ENCODE measurements around the gene EDIL3. TPM values are rescaled to one million over a fixed set of nuclear protein-coding genes. Genes with fewer than 3 reads are reported as not detected.

EDIL3 gene
- total RNA-seq, 6 experiments from 2014 or later: 3.0 to 52.7 (median 47.5) TPM

DNA sequence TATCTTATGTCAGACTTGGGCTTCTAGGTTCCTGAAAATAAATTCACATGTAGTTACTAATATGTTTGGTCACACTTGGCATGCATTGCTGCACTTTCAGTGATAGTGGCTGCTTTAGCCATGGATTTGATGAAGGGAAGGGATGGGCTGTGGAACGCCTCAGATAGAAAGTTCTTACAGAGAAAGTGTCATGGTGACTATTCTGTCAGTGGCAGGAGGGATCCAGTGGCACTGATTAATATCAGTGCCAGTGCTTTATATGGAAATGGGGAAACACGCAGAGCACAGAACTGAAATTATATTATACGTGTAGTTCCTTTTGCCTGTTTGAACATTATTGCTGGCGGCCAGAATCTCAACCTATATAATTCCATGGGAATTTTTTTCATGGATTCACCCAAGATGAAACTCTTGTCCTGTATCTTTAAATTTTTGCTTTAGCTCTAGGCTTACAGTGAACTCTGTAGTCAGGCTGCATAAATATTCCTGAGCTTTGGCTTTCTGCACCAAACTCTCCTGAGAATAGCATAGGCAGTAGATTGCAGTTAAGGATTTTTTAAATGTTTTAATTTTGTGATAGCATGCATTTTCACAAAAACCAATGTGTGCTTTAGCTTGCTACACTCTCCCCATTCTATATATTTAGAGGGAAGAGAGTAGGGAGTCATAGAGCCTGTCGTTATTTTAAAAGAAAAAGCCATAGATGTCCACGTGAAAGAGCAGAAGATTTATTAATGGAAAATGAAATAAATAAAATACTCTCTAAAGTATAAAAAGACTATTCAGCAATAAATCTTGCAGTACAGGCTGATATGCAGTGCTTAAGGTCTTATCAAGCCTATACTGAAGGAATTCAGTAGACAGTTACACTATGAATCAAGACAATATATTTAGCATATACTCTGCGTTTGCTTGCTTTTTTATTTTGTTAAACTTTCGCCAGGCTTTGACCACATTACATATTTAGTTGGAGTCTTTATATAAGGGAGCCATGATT is 98.7 kb downstream of the EDIL3 start:
- Mint-ChIP-seq H3K27me3 (ENCODE audit: insufficient read depth) (no peaks in the 10 kb centered on the region), H3K36me3 (ENCODE audit: low read depth) (peaks cover 4% of the 10 kb centered on the region; the same call in 1 of the 2 replicates), H3K9me3 (peaks cover 33% of the 10 kb centered on the region), H3K27ac (no peak overlapping the region), H3K4me3 (no peak overlapping the region), H3K4me1 (ENCODE audit: low read depth) (peaks cover 33% of the 10 kb centered on the region; the same call in 1 of the 2 replicates)
- no peak for DNase-seq
- TF ChIP-seq, protein P1, sequence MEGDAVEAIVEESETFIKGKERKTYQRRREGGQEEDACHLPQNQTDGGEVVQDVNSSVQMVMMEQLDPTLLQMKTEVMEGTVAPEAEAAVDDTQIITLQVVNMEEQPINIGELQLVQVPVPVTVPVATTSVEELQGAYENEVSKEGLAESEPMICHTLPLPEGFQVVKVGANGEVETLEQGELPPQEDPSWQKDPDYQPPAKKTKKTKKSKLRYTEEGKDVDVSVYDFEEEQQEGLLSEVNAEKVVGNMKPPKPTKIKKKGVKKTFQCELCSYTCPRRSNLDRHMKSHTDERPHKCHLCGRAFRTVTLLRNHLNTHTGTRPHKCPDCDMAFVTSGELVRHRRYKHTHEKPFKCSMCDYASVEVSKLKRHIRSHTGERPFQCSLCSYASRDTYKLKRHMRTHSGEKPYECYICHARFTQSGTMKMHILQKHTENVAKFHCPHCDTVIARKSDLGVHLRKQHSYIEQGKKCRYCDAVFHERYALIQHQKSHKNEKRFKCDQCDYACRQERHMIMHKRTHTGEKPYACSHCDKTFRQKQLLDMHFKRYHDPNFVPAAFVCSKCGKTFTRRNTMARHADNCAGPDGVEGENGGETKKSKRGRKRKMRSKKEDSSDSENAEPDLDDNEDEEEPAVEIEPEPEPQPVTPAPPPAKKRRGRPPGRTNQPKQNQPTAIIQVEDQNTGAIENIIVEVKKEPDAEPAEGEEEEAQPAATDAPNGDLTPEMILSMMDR (IDR thresholded peaks at IDR 0.05): no peak

DNA sequence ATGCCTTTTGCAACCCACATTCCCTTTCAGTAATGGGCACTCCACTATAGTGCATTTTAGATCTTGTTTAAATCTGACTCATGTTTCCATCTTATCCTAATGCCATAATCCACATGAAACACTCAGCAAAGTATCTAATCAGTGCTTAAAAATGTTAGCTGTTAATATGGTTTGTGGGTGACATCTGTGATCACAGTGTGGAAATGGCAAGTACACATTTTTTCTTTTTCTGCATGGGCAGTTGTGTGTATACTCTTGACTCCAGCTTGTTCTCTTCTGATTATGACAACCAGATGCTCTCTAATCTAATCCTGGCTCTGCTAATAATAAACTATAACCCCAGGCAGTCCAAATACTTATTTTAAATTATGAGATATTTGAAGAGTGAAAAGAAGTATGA is 103.3 kb downstream of the EDIL3 start:
- H3K27ac Mint-ChIP-seq: no peak overlapping the region
- H3K4me1 Mint-ChIP-seq (ENCODE audit: low read depth): peaks cover 8% of the 10 kb centered on the region; the same call in 1 of the 2 replicates

DNA sequence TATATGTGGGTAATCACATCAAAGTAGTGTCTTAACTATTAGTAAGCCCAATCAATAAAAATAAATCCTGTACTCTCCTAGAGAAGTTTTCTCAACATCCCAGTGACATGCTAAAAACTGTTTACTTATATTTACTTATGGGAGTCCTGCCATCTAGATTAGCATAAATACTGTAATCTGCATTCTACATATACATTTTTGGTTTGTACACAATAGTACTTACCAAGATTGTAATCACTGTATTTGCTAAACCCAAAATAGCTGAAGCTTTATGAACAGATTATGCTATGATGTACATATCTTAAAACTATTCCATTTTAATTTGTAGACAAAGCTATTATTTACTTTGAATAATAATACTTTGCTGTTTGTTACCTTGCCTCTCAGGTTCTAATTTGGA is 105.4 kb downstream of the EDIL3 start:
- peaks cover 35% of the 10 kb centered on the region for H3K9me3 Mint-ChIP-seq
- peaks cover 4% of the 10 kb centered on the region; the same call in 1 of the 2 replicates for H3K36me3 Mint-ChIP-seq (ENCODE audit: low read depth)
- no peaks in the 10 kb centered on the region for H3K27me3 Mint-ChIP-seq (ENCODE audit: insufficient read depth)
- no peak overlapping the region for H3K27ac Mint-ChIP-seq
- H3K4me3 Mint-ChIP-seq: no peak overlapping the region
- TF ChIP-seq, protein P1 (IDR thresholded peaks at IDR 0.05): no peak
- no peak for DNase-seq
- H3K4me1 Mint-ChIP-seq (ENCODE audit: low read depth): peaks cover 8% of the 10 kb centered on the region; the same call in 1 of the 2 replicates

More for the DNA sequence above, 103.3 kb downstream of the EDIL3 start:
- Mint-ChIP-seq H3K9me3 (peaks cover 44% of the 10 kb centered on the region), H3K4me3 (no peak overlapping the region), H3K27me3 (ENCODE audit: insufficient read depth) (no peaks in the 10 kb centered on the region), H3K36me3 (ENCODE audit: low read depth) (peaks cover 4% of the 10 kb centered on the region; the same call in 1 of the 2 replicates)
- DNase-seq: no peak
- TF ChIP-seq, protein P1 (IDR thresholded peaks at IDR 0.05): no peak

DNA sequence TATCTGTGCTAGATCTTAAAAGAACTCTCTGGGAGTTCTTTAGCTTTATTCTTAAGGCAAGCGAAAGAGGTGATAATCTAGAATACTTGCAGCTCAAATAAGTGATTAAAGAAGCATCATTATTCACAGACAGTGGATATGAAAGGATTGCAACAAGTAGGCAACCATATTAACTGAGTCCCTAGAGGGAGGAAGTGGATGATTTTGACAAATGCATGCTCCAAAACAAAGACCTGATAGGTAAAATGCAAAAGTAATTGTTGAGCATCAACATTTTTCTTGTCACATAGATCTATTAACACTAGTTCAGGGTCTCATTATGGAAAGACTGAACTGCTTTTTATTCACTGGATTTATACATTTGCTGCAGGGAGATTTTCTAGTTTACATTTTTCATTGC is 109.1 kb downstream of the EDIL3 start:
- Mint-ChIP-seq H3K4me1 (ENCODE audit: low read depth) (peaks cover 8% of the 10 kb centered on the region; the same call in 1 of the 2 replicates), H3K36me3 (ENCODE audit: low read depth) (no peaks in the 10 kb centered on the region), H3K27me3 (ENCODE audit: insufficient read depth) (no peaks in the 10 kb centered on the region), H3K4me3 (no peak overlapping the region), H3K9me3 (peaks cover 22% of the 10 kb centered on the region; the same call in 1 of the 2 replicates), H3K27ac (no peak overlapping the region)
- no peak for DNase-seq
- TF ChIP-seq, protein P1 (IDR thresholded peaks at IDR 0.05): no peak

DNA sequence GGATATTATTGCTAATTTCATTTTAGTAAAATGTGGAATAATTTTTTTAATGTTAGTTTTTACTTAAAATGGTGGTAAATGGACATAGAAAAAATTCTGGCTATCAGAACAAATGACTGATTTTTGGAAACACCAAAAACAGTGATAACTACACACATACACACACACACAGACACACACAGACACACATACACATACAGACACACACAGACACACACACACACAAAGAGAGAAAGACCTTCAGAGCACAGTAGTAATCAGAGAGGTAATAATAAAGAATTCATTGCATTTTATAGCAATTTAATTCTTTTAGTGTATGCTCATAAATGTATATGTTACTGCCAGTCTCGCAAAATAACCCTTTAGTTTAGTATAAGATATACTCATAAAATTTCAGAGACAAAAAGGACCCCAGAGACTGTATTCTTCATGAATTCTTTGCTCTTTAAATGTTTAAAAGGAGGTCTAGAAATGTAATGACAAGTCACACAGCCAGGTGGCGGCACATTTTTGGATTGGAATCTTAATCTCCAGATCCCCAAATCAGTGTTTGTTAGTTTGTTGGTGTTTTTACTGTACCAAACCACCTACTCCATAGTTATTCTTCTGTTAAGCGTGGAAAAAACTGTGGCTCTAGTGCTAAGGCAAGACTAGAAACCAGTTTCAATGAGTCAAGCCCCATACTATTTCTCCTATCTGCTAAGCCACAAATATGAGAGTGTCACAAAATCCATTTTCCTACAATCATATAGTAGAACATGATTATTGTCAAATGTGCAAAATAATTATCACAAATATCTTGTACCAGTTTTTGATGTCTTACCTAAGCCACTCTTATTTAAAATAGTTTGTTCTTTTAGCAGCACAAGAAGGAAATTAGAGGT is 109.9 kb downstream of the EDIL3 start:
- H3K4me3 Mint-ChIP-seq: no peak overlapping the region
- H3K4me1 Mint-ChIP-seq (ENCODE audit: low read depth): peaks cover 8% of the 10 kb centered on the region; the same call in 1 of the 2 replicates
- no peak for DNase-seq
- H3K27ac Mint-ChIP-seq: no peak overlapping the region
- TF ChIP-seq, protein P1 (IDR thresholded peaks at IDR 0.05): peak; percentile 68
- no peaks in the 10 kb centered on the region for H3K36me3 Mint-ChIP-seq (ENCODE audit: low read depth)
- H3K9me3 Mint-ChIP-seq: peaks cover 15% of the 10 kb centered on the region; the same call in 1 of the 2 replicates
- no peaks in the 10 kb centered on the region for H3K27me3 Mint-ChIP-seq (ENCODE audit: insufficient read depth)

Measured in HFFc6 (cell line).